CD4-positive, alpha-beta T cell (primary cell): ENCODE data around the gene RREB1. TPM values are rescaled to one million over a fixed set of nuclear protein-coding genes. Genes with fewer than 3 reads are reported as not detected.
A peak's percentile ranks its signal among the peaks of the same experiment; 100 is the strongest.

ENCODE experiments used
- ATAC-seq: fragments of 200-7000 bp; cut with Tn5 transposase; one replicate; pipeline ENCODE4 v1.10.0; 2022; ENCODE audit warnings: mild to moderate bottlenecking; ENCODE audit not compliant: poor library complexity
- CTCF ChIA-PET: fragments of 350-600 bp; sonication (Branson Sonifier 250); formaldehyde crosslinking; loops from one replicate; lab custom pipeline; 2021; ENCODE audit warnings: antibody characterized with exemption, inconsistent platforms; lab: Charles Lee
- POLR2A ChIA-PET: fragments of 350-600 bp; sonication (Branson Sonifier 250); formaldehyde crosslinking; loops from one replicate; lab custom pipeline; 2021; ENCODE audit warnings: antibody characterized with exemption, inconsistent platforms; lab: Charles Lee
- DNase-seq, 14 experiments: peaks; one replicate each; pipeline ENCODE4 v3.0.0-alpha.2; 2013 to 2020; ENCODE audit warnings: mixed read lengths in 2 of 14
- H3K27ac ChIP-seq, 2 donors: one replicate each; pipeline versions ENCODE4 v1.5.1 to v1.7.0; 2013; ENCODE audit warnings: low read length in 2 of 2, low read depth in 1 of 2, mild to moderate bottlenecking in 1 of 2
- H3K27me3 ChIP-seq, 2 experiments: 1 replicate in 1 of 2; 2 replicates in 1 of 2; pipeline versions ENCODE4 v1.6.1 to v1.7.0; 2013; ENCODE audit warnings: low read length in 2 of 2, control low read depth in 1 of 2, mild to moderate bottlenecking in 1 of 2, moderate library complexity in 1 of 2; ENCODE audit not compliant: insufficient read depth in 2 of 2, control insufficient read depth in 1 of 2
- H3K36me3 ChIP-seq: one replicate; pipeline ENCODE4 v1.6.1; 2013; ENCODE audit warnings: low read length, control low read depth; ENCODE audit not compliant: insufficient read depth
- H3K4me1 ChIP-seq: one replicate; pipeline ENCODE4 v1.6.1; 2013; ENCODE audit warnings: low read length, control low read depth; ENCODE audit not compliant: insufficient read depth
- H3K4me3 ChIP-seq: one replicate; pipeline ENCODE4 v1.5.1; 2013; ENCODE audit warnings: mild to moderate bottlenecking, low read length, moderate library complexity
- H3K9me3 ChIP-seq, 2 experiments: 1 replicate in 1 of 2; 2 replicates in 1 of 2; pipeline versions ENCODE4 v1.6.1 to v1.7.0; 2013; ENCODE audit warnings: low read length in 2 of 2, mild to moderate bottlenecking in 2 of 2, control low read depth in 1 of 2, moderate library complexity in 1 of 2; ENCODE audit not compliant: control insufficient read depth in 1 of 2, insufficient read depth in 1 of 2
- H3K27ac Mint-ChIP-seq: one replicate; pipeline ENCODE4 v1.8.0; 2020; ENCODE audit warnings: mixed read lengths
- H3K27me3 Mint-ChIP-seq: one replicate; pipeline ENCODE4 v1.8.0; 2021; ENCODE audit warnings: mixed read lengths
- H3K36me3 Mint-ChIP-seq: one replicate; pipeline ENCODE4 v1.8.0; 2021; ENCODE audit warnings: low read depth, mixed read lengths
- H3K4me1 Mint-ChIP-seq: one replicate; pipeline ENCODE4 v1.8.0; 2021; ENCODE audit warnings: low read depth, mixed read lengths
- H3K4me3 Mint-ChIP-seq: one replicate; pipeline ENCODE4 v1.8.0; 2020; ENCODE audit warnings: mild to moderate bottlenecking, mixed read lengths
- H3K9me3 Mint-ChIP-seq: one replicate; pipeline ENCODE4 v1.8.0; 2020; ENCODE audit warnings: mixed read lengths
- intact Hi-C, 2 experiments: fragments of 100-400 bp; cut with DNase I in 1 of 2; cut with micrococcal nuclease in 1 of 2; formaldehyde crosslinking; loops; one replicate each; pipeline versions ENCODE4 v1.15.1 to v1.9.0; 2023 to 2025; cut with DNase I, micrococcal nuclease
- total RNA-seq, 174 experiments: library from RNA in 2 of 174; stranded (reverse) in 2 of 174; gene quantifications; one replicate each; pipeline ENCODE4 v1.2.3 and lab custom pipeline; 2021 to 2026
- TF ChIP-seq, protein P1 (sequence below): fragments of 200-600 bp; IDR thresholded peaks from one replicate; pipeline ENCODE4 v1.8.0; 2022; ENCODE audit warnings: antibody characterized with exemption, mild to moderate bottlenecking

RREB1 gene
- total RNA-seq, 2 experiments from 2014 or later: 56.5 to 60.0 TPM

DNA sequence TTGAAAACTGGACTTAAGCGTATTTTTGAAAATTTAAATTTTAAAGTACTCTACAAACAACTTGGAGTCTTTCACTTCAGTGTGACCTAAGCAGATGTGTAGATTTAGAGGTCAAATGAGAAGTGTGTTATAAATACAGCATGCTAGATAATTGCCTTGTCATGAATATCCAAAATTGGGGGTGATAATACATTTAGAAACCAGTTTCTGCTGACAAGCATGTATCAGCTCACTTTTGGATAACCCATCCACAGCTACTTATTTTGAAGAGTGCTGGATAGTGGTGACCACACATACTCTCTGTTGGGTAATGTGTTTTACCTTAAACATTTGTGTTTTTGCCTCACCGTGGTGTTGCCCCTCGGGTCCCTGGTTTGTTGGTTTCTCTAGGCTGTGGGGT, 14.9 kb downstream of the RREB1 start:
- Histone ChIP-seq H3K4me3 (no peak overlapping the region), H3K27me3 (no peaks in the 10 kb centered on the region), H3K9me3 (no peaks in the 10 kb centered on the region), H3K4me1 (peaks cover 33% of the 10 kb centered on the region), H3K36me3 (peaks cover 16% of the 10 kb centered on the region), H3K27ac (no peak overlapping the region)
- ChIA-PET POLR2A (interaction anchor here (0.5 kb wide), 1 partner anchor 509 kb away, joined by 3 read pairs; no protein-coding TSS in a partner anchor), CTCF (interaction anchor here (2.2 kb wide), 1 partner anchor 14 kb away, joined by 5 read pairs; no protein-coding TSS in a partner anchor)
- Mint-ChIP-seq H3K4me1 (peaks cover 65% of the 10 kb centered on the region), H3K27me3 (no peaks in the 10 kb centered on the region), H3K36me3 (peaks cover 43% of the 10 kb centered on the region), H3K27ac (no peak overlapping the region), H3K4me3 (no peak overlapping the region), H3K9me3 (no peaks in the 10 kb centered on the region)
- intact Hi-C loops: no loop called here
- TF ChIP-seq, protein P1, sequence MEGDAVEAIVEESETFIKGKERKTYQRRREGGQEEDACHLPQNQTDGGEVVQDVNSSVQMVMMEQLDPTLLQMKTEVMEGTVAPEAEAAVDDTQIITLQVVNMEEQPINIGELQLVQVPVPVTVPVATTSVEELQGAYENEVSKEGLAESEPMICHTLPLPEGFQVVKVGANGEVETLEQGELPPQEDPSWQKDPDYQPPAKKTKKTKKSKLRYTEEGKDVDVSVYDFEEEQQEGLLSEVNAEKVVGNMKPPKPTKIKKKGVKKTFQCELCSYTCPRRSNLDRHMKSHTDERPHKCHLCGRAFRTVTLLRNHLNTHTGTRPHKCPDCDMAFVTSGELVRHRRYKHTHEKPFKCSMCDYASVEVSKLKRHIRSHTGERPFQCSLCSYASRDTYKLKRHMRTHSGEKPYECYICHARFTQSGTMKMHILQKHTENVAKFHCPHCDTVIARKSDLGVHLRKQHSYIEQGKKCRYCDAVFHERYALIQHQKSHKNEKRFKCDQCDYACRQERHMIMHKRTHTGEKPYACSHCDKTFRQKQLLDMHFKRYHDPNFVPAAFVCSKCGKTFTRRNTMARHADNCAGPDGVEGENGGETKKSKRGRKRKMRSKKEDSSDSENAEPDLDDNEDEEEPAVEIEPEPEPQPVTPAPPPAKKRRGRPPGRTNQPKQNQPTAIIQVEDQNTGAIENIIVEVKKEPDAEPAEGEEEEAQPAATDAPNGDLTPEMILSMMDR: no peak
- DNase-seq (no peak), ATAC-seq (no peak)

- H3K9me3 ChIP-seq: no peaks in the 10 kb centered on the region
- no peaks in the 10 kb centered on the region for H3K9me3 Mint-ChIP-seq
- no peaks in the 10 kb centered on the region for H3K27me3 ChIP-seq
- no peak overlapping the region for H3K4me3 Mint-ChIP-seq
- no peak overlapping the region for H3K27ac ChIP-seq
- ATAC-seq (no peak), DNase-seq (no peak)
- no peak overlapping the region for H3K4me3 ChIP-seq
- peak overlapping the region; percentile 18 for H3K27ac Mint-ChIP-seq
- POLR2A ChIA-PET: no interaction called here
- H3K27me3 Mint-ChIP-seq: no peaks in the 10 kb centered on the region
- intact Hi-C loops: no loop called here
- H3K4me1 ChIP-seq: peaks cover 47% of the 10 kb centered on the region
- H3K36me3 Mint-ChIP-seq: peaks cover 43% of the 10 kb centered on the region
- peaks cover 72% of the 10 kb centered on the region for H3K4me1 Mint-ChIP-seq
- TF ChIP-seq, protein P1: no peak
- peaks cover 16% of the 10 kb centered on the region for H3K36me3 ChIP-seq
- CTCF ChIA-PET: interaction anchor here (0.5 to 2.2 kb wide), 3 partner anchors 12 to 41 kb away, joined by 3 to 5 read pairs (median 4); no protein-coding TSS in a partner anchor
These were observed 16.4 kb downstream of the RREB1 start for GRCh38 chr6:7124114-7124513.

GRCh38 chr6:7124636-7125035, 16.9 kb downstream of the RREB1 start:
- no peaks in the 10 kb centered on the region for H3K9me3 Mint-ChIP-seq
- Histone ChIP-seq H3K4me3 (no peak overlapping the region), H3K27me3 (no peaks in the 10 kb centered on the region), H3K27ac (no peak overlapping the region), H3K36me3 (peaks cover 16% of the 10 kb centered on the region), H3K9me3 (no peaks in the 10 kb centered on the region), H3K4me1 (peaks cover 52% of the 10 kb centered on the region)
- intact Hi-C loops: no loop called here
- POLR2A ChIA-PET: interaction anchor here (0.9 kb wide), 2 partner anchors 8 to 12 kb away, joined by 3 to 5 read pairs; no protein-coding TSS in a partner anchor
- TF ChIP-seq, protein P1: no peak
- no peak for ATAC-seq
- no peak overlapping the region for H3K4me3 Mint-ChIP-seq
- CTCF ChIA-PET: interaction anchor here (0.5 to 2.2 kb wide), 3 partner anchors 12 to 42 kb away, joined by 3 to 5 read pairs (median 4); no protein-coding TSS in a partner anchor
- H3K36me3 Mint-ChIP-seq: peaks cover 40% of the 10 kb centered on the region
- no peaks in the 10 kb centered on the region for H3K27me3 Mint-ChIP-seq
- peaks cover 72% of the 10 kb centered on the region for H3K4me1 Mint-ChIP-seq
- H3K27ac Mint-ChIP-seq: peak overlapping the region; percentile 18
- DNase-seq: no peak
